NCI-H128 (cell line): ENCODE measurements around the gene FHIP1B.

Experiments used
- DNase-seq: peaks from one replicate; lab custom pipeline; 2025; ENCODE audit not compliant: unreplicated experiment; lab: John Stamatoyannopoulos, UW

The FHIP1B gene

GRCh38 chr11:6240781-6241180 lies 6.3 kb upstream of the FHIP1B start:
- DNase-seq: no peak

GRCh38 chr11:6240139-6240538 lies 5.7 kb upstream of the FHIP1B start:
- no peak for DNase-seq

- DNase-seq: no peak
Observed at GRCh38 chr11:6238902-6239301, 4.5 kb upstream of the FHIP1B start, which contains the start of gene CNGA4. TSS of gene CNGA4 (plus strand) at chr11:6239089. CDS start at chr11:6239207, 118 bp downstream.

GRCh38 chr11:6237761-6238302 lies 3.4 kb upstream of the FHIP1B start:
- DNase-seq: no peak

GRCh38 chr11:6237266-6237665 lies 2.8 kb upstream of the FHIP1B start:
- DNase-seq: no peak

- DNase-seq: no peak
Observed at GRCh38 chr11:6233984-6234386, 451 bp downstream of the FHIP1B start.

GRCh38 chr11:6232899-6233298 lies 1.5 kb downstream of the FHIP1B start:
- no peak for DNase-seq

- DNase-seq: no peak
Observed at GRCh38 chr11:6229911-6230310, 4.5 kb downstream of the FHIP1B start.

GRCh38 chr11:6228520-6228919 lies 5.9 kb downstream of the FHIP1B start:
- DNase-seq: no peak

- no peak for DNase-seq
Observed at GRCh38 chr11:6225896-6226295, 8.5 kb downstream of the FHIP1B start.

GRCh38 chr11:6225024-6225423 lies 9.4 kb downstream of the FHIP1B start:
- no peak for DNase-seq

- no peak for DNase-seq
Observed at GRCh38 chr11:6224421-6224820, 10.0 kb downstream of the FHIP1B start.

GRCh38 chr11:6223854-6224253 lies 10.6 kb downstream of the FHIP1B start:
- DNase-seq: no peak

- DNase-seq: no peak
Observed at GRCh38 chr11:6219359-6219758, 15.1 kb downstream of the FHIP1B start.

GRCh38 chr11:6217722-6218121 lies 16.7 kb downstream of the FHIP1B start:
- no peak for DNase-seq

GRCh38 chr11:6216501-6216900 lies 17.9 kb downstream of the FHIP1B start:
- DNase-seq: no peak

GRCh38 chr11:6214530-6214929 lies 19.9 kb downstream of the FHIP1B start:
- no peak for DNase-seq

- DNase-seq: no peak
Observed at GRCh38 chr11:6210274-6210955, 24.0 kb downstream of the FHIP1B start.

GRCh38 chr11:6209801-6210200 lies 24.6 kb downstream of the FHIP1B start:
- DNase-seq: no peak

GRCh38 chr11:6206456-6207180 lies 27.8 kb downstream of the FHIP1B start:
- DNase-seq: no peak

GRCh38 chr11:6205366-6205765 lies 29.1 kb downstream of the FHIP1B start, which contains the start of gene C11orf42:
TSS of gene C11orf42 (plus strand) at chr11:6205557. CDS start at chr11:6205616, 59 bp downstream.
- no peak for DNase-seq

GRCh38 chr11:6204706-6205105 lies 29.7 kb downstream of the FHIP1B start:
- DNase-seq: no peak
